ENCODE measurements around the gene TSPEAR.

DNA sequence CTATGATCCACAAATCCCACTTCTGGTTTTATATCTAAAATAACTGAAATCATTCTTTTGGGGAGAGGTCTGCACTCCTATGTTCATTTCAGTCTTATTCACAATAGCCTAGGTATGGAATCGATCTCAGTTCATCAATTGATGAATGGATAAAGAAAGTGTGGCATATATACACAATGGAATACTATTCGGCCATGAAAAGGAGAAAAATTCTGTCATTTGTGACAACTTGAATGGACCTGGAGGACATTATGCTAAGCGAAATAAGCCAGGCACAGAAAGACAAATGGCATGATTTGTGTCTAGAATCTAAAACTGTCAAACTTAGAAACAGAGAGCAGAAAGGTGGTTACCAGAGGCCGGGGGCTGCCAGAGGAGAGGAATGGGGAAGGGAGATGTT is 104.9 kb downstream of the TSPEAR start:
- TF ChIP-seq CTCF (IDR thresholded peaks at IDR 0.05) (no peak), POLR2A (IDR thresholded peaks at IDR 0.05) (no peak)
